Measurements from ENCODE around the gene CERK.

The CERK gene

DNA sequence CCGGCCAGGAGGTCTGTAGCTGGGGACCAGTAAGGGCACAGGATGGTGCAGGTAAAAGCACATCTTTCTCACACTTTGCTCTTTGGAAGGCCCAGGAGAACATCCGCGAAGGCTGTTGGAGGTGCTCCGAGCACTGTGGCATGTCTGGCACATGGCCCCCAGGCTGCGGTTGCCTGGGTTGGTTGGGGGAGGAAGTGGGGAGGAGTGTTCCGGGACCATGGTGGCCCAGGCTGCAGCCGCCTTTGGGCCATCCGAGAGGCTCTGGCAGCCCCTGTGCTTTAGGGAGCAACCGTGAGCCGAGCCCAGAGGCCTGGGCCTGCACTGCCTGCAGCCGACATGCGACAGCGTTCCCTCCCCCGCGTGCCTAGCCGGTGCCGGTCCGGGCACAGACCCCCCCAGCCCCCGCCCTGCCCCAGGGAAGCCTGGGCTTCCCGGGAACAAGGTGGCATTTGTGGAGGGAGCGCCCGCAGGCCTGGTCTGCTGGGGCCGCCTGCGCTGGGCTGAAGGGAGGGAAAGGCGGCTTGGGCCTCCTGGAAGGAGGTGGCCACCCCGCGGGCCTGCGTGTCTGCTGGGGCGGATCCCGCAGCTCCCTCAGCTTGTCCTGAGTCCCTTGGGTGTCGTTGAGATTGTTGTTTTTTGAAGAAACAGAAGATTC is 59.9 kb downstream of the CERK start:
- no peak for DNase-seq (ENCODE audit: low read depth, low spot score)

DNA sequence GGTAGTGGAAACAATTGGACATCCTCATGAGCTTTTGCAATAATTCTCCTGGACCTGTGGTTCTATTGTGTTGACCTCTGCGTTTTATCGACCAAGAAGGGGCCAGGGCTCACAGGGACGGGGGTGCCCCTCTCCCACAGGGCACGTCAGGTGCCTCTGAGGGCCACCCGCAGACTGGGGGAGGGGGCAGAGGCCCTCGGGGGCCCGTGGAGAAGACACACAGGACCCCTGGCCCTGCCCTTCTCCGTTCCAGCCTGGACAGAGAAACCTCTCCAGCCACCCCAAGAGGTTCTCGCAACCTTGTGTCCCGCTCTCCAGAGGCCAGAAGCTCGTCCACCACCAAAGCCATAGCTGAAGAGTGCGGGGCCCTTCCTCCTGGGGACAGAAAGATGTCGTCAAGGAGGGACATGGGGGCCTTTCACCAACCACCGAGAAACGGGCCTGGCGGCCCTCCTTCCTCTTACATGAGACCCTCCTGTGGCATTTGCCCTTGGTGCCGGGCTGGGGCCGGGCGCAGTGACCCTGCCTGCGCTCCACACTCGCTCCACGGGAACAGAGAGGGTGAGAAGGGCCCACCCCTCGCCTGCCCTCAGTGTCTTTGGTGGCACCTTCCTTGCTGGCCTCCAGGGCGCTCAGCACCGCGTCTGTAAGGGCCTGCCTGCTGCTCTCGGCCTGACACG is 60.6 kb downstream of the CERK start:
- DNase-seq (ENCODE audit: low read depth, low spot score), result no peak

DNA sequence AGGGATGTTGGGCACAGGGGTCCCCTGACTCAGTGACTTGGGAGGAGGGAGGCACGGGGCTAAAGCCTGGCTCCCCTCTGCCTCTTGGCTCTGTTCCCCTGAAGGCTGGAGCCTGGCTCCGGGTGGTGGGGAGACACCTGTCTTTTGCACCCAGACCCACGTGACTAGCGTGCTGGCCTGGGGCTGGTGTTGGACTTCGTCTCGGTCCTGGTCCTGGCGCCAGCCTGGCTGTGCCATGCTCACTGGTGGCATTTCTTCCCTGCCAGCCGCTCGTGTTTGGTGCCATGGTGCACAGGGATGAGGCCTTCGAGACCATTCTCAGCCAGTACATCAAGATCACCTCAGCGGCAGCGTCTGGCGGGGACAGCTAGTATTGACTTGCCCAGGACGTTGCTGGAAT is 61.2 kb downstream of the CERK start:
- no peak for DNase-seq (ENCODE audit: low read depth, low spot score)

DNA sequence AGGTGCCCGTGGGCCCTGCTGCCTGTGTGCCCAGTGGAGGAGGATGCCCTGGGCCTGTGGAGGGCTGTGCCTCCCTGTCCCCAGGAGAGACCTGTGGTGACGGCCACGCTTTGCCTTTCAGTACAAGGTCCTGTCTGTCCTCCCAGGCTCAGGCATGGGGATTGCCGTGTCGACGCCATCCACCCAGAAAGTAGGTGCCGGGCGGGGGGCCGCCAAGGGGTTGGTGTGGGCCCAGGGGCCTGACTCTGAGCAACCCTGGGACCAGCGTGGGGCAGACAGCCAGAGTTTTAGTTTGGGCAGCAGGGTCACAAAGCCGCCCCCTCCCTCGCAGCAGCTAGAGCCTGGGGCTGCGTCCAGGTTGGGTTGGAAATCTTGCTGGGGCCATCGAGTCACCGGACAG is 61.6 kb downstream of the CERK start:
- no peak for DNase-seq (ENCODE audit: low read depth, low spot score)

DNA sequence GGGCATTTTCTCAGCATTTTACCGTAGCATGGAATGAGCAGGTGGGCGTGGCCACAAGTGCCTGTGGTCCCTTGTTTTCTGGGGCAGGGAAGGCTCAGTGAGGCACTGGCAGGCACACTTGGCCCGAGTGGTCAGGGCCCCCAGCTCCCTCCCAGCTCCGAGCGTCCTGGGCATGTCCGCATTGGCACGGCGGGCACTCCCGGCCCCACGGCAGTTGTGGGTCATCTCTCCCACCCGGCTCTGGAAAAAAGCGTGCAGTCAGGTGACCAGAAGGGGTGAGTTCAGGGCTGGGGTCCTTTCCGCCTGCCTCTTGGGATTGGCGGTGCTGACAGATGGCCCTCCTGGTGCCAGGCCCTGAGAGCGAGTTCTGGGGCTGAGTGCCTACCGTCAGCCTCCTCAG is 62.1 kb downstream of the CERK start:
- no peak for DNase-seq (ENCODE audit: low read depth, low spot score)

DNA sequence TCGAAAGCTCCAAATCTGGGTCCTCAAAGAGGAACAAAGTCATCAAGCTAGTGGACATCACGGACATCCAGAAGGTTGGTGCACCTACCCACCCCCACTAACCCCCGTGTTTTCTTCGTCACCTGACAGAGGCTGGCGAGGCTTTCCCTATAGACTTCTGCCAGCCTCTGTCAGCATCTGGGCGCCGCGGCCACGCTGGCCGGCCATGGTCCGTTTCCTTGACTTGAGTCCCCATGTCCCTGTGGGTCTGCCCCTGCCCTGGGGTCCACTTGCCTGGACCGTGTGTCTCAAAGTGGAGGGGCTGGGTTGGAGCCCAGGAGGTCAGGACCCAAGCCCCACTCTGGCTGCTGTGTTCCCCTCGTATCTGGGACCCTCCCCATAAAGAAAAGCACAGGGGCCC is 62.6 kb downstream of the CERK start:
- no peak for DNase-seq (ENCODE audit: low read depth, low spot score)

DNA sequence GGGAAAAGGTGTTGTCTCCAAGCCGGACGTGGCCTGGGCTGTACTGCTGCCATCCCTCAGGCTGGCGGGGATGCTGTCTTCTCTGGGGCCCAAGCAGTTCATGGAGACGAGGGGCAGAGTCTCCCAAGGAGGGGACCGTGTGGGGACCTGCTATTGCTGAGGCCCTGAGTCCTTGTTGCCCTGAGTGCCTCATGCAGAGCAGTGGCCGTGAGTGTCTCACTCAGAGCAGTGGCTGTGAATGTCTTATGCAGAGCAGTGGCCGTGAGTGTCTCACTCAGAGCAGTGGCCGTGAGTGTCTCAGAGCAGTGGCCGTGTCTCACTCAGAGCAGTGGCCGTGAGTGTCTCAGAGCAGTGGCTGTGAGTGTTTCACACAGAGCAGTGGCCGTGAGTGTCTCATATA is 63.1 kb downstream of the CERK start:
- no peak for DNase-seq (ENCODE audit: low read depth, low spot score)

DNA sequence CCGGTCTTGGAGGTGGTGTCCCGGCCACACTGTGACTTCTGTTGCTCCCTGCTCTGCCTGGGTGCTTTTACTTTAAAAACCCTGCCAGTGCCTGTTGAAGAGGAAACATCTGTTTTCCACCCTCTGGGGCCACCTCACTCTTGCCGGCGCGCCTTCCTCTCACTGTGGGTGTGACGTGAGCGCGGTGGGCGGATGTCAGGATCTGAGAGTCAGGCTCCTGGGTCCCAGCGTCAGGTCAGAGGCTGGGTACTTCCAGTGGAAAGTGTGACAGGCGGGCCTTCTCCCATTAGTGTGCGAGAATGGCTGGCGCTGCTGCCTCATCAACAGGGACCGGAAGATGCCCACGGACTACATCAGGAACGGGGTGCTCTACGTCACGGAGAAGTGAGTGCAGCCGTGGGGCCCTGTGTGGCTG is 63.7 kb downstream of the CERK start:
- DNase-seq (ENCODE audit: low read depth, low spot score), result peak; percentile 86

DNA sequence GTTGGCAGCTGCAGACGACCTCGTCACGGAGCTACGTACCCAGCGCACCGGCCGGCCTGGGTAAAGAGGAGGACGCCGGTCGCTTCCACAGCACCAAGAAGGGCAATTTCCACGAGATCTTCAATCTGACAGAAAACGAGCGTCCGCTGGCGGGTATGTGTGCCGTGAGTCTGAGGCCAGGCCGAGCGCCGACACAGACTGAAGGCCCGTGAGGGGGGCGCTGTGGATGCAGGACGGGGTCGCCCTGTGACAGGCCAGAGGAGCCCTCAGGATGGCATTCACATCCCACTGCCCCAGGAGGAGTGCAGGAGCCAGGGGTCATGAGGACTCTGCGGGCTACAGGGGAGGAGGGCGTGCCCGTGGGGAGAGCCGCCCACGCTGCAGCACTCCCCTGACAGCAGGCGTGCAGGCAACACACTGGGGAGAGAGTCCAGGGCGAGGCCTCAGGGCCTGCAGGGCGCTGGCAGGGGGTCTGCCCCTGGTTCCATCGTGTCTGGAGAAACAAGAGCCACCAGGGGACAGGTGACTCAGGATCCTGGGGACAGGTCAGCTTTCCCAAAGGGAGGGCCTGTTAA is 64.3 kb downstream of the CERK start:
- DNase-seq (ENCODE audit: low read depth, low spot score), result no peak

DNA sequence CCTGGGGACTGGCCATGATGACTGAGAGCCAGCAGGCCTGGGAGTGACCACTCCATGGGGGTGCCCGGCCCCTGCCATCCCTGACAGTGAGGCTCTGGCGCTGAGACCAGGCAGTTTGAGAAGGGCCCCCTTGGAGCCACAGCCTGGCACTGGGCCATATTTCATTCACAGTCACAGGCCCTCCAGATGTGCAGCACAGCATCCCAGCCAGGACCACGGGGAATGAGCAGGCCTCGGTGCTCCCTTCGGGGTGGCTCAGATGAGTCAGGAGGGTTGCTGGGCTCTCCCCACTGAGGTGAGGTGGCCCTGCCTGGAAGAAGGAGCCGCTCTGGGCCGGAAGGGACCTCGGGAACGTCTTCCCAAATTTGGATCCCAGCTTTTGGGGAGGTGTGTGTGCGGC is 64.8 kb downstream of the CERK start:
- DNase-seq (ENCODE audit: low read depth, low spot score), result no peak

DNA sequence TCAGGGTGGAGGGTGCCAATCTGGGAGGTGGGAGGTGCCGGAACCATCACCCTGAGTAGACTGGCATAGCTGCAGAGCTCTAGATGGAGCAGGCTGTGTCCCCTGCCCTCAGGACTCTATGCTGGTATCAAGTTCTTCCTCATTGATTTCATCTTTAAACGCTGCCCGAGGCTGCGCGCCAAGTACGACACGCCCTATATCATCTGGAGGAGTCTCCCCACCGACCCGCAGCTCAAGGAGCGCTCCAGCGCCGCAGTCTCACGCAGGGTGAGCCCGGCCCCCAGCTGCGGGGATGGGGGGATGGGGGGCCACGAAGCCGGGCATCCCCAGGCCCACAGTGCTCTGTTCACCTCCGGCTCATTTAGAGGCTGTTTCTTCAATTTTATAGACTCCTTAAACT is 65.3 kb downstream of the CERK start:
- no peak for DNase-seq (ENCODE audit: low read depth, low spot score)

DNA sequence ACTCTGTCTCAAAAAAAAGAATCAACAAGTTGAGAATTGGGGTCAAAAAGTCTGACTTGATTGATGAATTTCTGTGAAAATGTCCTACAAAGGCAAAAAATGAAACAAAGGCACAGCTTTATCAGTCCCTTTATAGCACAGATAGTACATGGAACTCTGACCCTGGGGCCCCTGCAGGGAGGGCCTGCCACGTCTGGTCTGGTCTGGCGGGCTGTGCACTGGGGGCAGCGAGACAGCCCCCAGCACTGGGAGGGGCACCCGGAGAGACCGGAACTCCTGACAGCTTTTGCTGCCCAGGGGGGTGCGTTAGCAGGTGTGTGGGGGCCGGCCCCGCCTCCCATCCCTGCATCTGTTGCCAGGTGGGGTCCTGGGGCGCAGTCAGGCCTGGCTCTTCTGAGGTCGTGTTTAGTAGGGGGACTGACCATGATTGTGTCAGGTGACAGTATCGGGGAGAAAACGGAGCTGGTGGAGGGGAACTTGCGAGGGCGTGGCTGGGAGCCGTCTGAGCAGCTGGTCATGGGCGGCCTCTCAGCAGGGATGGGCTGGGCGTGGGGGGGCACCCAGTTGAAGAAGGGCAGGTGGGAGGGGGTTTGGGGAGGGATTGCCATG is 66.1 kb downstream of the CERK start:
- no peak for DNase-seq (ENCODE audit: low read depth, low spot score)

DNA sequence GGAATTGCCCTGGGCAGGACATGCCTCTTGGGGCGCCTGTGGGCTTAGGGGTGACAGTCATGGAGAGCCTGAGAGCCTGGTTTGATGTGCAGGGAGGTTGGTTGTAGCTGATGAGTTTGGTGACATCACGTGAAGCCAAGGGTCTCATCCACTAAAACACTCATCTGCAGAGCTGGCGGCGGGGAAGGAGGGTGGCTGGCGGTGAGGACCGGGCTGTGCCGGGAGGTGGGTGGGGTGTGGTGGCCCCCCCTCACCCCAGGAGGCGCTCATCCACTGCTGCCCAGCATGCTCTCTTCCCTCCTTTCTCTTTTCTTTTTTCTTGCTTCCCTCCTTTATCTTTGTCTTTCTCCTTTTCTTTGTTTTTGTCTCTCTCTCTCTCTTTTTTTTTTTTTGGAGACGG is 68.9 kb downstream of the CERK start:
- no peak for DNase-seq (ENCODE audit: low read depth, low spot score)

DNA sequence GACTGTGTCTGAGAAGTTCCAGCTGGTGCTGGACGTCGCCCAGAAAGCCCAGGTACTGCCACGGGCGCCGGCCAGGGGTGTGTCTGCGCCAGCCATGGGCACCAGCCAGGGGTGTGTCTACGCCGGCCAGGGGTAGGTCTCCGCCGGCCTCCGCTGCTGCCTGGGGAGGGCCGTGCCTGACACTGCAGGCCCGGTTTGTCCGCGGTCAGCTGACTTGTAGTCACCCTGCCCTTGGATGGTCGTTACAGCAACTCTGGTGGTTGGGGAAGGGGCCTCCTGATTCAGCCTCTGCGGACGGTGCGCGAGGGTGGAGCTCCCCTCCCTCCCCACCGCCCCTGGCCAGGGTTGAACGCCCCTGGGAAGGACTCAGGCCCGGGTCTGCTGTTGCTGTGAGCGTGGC is 69.9 kb downstream of the CERK start:
- DNase-seq (ENCODE audit: low read depth, low spot score), result no peak

DNA sequence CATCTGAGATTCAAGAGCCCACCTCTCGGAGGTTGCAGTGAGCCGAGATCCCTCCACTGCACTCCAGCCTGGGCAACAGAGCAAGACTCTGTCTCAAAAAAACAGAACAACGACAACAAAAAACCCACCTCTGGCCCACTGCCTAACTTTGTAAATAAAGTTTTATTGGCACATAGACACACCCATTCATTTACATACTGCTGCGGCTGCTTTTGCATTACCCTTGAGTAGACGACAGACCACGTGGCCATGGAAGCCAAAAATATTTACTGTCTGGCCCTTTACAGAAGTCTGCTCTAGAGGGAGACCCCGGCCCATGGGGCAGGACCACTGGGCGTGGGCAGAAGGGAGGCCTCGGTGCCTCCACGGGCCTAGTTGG is 70.8 kb downstream of the CERK start:
- no peak for DNase-seq (ENCODE audit: low read depth, low spot score)

DNA sequence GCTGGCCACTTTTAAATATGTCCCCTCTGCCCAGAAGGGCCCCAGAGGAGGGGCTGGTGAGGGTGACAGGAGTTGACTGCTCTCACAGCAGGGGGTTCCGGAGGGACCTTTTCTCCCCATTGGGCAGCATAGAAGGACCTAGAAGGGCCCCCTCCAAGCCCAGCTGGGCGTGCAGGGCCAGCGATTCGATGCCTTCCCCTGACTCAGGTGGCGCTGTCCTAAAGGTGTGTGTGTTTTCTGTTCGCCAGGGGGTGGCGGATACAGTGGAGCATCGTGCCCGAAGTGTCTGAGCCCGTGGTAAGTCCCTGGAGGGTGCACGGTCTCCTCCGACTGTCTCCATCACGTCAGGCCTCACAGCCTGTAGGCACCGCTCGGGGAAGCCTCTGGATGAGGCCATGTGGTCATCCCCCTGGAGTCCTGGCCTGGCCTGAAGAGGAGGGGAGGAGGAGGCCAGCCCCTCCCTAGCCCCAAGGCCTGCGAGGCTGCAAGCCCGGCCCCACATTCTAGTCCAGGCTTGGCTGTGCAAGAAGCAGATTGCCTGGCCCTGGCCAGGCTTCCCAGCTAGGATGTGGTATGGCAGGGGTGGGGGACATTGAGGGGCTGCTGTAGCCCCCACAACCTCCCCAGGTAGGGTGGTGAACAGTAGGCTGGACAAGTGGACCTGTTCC is 71.3 kb downstream of the CERK start:
- DNase-seq (ENCODE audit: low read depth, low spot score), result no peak

DNA sequence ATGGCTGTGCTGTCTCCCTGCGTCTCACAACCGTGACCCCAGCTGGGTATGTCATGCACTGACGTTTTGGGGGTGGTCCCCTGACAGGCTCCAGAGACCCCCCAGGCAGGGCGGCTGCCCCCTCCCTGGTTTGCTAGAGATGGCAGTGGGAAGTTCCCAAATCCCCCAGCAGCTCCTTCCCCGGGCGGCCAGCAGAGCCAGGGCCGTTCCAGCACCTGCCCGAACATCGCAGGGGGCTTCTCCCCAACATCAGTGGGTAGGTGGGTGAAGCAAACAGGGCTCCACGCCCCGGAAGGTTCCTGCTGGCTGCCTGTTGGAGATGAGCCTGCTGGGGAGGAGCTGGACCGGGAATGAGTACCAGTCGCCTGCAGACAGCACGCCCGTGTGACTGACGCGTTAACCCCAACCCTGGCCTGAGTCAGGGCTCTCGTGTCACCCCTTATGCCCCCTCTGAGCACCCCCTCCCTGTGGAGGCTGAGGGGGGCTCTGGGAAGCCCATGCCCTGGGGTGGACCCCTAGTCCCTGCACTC is 72.2 kb downstream of the CERK start:
- no peak for DNase-seq (ENCODE audit: low read depth, low spot score)

DNA sequence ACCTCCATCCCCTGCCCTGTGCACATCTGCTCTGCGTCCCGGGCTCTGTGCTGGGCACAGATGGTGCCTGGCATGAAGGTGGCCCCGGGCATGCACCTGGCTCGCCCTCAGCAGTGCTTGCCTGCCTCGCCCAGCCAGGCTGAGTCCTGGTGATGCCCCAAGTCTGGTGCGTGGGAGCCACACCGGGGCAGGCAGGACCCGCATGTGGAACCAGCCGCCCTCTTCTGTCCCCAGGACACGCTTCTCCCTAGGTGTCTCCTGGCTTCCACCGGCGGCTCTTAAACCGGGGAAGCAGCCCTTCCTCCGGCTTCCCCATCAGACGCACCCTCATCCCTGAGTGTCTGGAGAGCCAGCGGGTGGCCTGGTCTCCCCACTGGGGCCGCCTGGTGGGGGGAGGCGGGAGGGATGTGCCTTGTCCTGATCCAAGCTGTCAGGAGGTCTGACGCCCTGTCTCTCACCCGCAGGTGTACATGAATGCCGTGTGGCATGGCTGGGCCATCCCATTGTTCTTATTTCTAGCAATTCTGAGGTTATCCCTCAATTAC is 72.8 kb downstream of the CERK start:
- no peak for DNase-seq (ENCODE audit: low read depth, low spot score)

DNA sequence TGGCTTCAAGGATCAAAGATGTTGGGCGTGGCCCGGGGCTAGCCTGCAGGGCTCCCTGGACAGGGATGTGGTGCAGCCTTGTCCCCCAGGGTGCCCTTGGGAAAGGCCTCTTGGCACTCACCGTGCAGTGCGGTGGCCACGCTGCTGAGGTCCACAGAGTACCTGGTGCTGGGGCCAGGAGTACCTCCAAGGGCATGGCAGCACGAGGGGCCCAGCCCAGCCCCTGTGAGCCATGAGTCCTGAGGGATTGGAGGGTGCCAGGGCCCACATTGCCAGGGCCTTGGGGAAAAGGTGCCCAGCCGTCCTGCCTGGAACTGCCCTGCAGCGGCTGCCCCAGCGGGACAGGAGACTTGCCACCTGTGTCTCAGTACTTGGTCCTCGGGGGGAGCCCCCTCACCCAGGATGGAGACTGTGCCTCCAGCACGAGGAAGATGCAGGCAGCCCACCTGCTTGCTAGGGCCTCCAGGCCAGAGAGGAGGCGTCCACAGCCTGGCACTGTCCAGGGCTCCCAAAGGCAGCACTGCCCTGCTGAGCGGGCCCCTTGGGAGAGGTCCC is 73.7 kb downstream of the CERK start:
- DNase-seq (ENCODE audit: low read depth, low spot score), result no peak

DNA sequence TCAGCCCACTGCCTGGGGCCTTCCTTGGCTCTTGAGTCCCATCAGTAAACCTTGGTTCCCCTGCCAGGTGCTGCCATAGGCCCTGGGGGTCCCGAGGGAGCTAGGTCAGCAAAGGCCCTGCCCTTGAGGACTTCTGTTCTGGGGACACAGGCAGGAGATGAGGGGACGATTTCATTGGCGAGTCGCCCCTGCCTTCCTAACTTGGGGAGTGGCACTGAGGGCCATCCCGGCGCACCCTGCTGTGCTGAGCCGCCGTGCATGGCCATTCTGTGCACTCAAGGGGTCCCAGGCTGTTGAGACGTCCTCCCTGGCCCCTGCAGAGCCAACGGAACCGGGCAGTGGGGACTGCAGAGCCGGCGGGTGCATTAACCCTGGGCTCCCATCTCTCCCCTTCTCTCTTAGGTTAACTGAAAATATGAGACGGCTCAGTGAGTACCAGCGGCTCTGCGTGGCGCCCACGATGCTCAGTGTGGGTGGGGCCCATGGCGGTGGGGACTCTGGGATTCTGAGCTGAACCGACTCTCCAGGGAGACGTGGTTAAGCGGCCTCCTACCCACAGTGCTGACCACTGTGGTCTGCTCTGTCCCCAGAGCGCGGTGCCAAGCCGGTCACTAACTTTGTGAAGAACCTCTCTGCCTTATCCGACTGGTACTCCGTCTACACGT is 74.5 kb downstream of the CERK start:
- DNase-seq (ENCODE audit: low read depth, low spot score), result no peak

DNA sequence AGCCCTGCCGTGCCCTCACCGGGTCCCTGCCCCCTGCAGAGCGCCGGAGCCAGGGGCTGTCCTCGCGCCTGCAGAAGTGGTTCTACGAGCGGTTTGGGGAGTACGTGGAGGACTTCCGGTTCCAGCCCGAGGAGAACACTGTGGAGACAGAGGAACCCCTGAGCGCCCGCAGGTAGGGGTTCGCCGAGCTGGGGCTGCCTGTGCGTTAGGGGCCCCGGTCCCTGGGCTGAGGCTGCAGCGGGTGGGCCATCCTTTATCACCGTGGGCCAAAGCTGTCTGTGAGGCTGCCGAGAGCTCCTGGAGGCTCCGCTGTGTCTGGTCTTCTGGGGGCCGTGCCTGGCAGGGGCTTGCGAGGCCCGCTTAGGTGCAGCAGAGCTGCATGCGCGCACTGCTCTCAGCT is 75.1 kb downstream of the CERK start:
- DNase-seq (ENCODE audit: low read depth, low spot score), result no peak

Data from activated naive CD8-positive, alpha-beta T cell treated with anti-CD3 and anti-CD28 coated beads, Interleukin-2, amount 50 U/mL, for 16 hours (primary cell).